HCT116 (cell line): ENCODE measurements around the gene POU3F2.

Experiments
- CEBPB ChIP-seq: IDR thresholded peaks from 2 replicates; pipeline ENCODE4 v1.6.1; 2012; ENCODE audit warnings: low read depth
- CTCF ChIP-seq, 3 experiments: fragments of 200-600 bp in 1 of 3; sonication (generic) in 1 of 3; IDR thresholded peaks in 2 of 3; conservative IDR thresholded peaks in 1 of 3; 2 replicates each; pipeline ENCODE4 v1.5.1; 2012 to 2017; ENCODE audit warnings: low read depth in 2 of 3, low read length in 2 of 3, antibody characterized with exemption in 1 of 3, borderline replicate concordance in 1 of 3, control low read depth in 1 of 3, mild to moderate bottlenecking in 1 of 3, mixed read lengths in 1 of 3, mixed run types in 1 of 3, moderate library complexity in 1 of 3; ENCODE audit not compliant: insufficient read depth in 1 of 3
- REST ChIP-seq: IDR thresholded peaks from 2 replicates; pipeline ENCODE4 v1.6.1; 2012; ENCODE audit warnings: low read depth
- SP1 ChIP-seq: IDR thresholded peaks from 2 replicates; pipeline ENCODE4 v1.6.1; 2012; ENCODE audit warnings: low read depth

- TF ChIP-seq SP1 (no peak), CTCF (IDR thresholded peaks at IDR 0.05 in 2 of 3, conservative IDR thresholded peaks at IDR 0.05 in 1 of 3; ENCODE audit: borderline replicate concordance in 1 of 3, insufficient read depth in 1 of 3, low read depth in 2 of 3, low read length in 2 of 3) (no peak), REST (no peak), CEBPB (no peak)
These were observed 17.6 kb upstream of the POU3F2 start for GRCh38 chr6:98816799-98817198.
